ENCODE measurements around the gene ZNF556.

DNA sequence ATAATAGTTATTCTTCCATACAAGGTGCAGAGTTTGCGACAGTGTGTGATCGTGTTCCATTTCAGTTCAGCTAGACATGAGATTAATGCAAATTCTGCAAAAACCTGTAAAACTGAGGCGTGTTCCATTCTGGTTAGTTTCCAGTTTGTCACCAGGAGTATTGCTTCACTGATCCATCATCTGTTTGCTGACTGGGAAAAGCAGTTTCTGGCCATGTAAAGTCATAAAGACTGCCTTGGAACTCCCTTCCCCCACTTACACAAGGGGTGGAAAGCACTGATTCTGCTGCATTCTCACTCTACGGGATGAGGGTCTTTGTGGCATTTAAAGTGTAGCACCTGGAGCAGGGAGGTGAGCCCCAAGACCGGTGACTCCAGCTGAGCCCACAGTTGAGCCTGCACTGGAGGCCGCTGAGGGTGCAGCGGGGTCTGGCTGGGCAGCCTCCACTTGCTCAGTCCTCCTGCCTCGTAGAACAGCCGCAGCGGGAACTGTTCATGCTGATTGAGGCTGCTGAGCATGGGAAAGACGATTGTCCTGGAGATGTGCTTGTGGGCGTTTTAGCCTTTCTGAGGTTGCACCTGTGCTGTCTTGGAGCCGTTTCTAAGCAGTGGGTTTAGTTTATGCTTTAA is 35.6 kb downstream of the ZNF556 start:
- TF ChIP-seq POLR2A (IDR thresholded peaks at IDR 0.05; ENCODE audit: low read length), result no peak
- TF ChIP-seq GATA1 (IDR thresholded peaks at IDR 0.05; ENCODE audit: low read depth, low read length), result no peak

All from erythroblast (primary cell).